AG09319 (cell line): Measurements from ENCODE around the gene NRP1.
"Not testable (repeated sequence)": the region's sequence is repeated elsewhere in the genome, so short reads cannot be mapped to it uniquely, and the experiment has no call there.

ENCODE experiments used
- DNase-seq: peaks from one replicate; pipeline ENCODE4 v3.0.0-alpha.2; 2010; ENCODE audit warnings: low read depth; ENCODE audit errors: extremely low read depth
- TF ChIP-seq, protein P1 (sequence below): IDR thresholded peaks from 2 replicates; pipeline ENCODE4 v1.5.1; 2011; ENCODE audit warnings: low read depth, mild to moderate bottlenecking, inconsistent platforms, low read length, moderate library complexity

NRP1 gene

GRCh38 chr10:33334153-33334804 is at the start of gene NRP1:
TSS of gene NRP1 (minus strand) at chr10:33334667. CDS start at chr10:33334382, 285 bp downstream.
- TF ChIP-seq, protein P1, sequence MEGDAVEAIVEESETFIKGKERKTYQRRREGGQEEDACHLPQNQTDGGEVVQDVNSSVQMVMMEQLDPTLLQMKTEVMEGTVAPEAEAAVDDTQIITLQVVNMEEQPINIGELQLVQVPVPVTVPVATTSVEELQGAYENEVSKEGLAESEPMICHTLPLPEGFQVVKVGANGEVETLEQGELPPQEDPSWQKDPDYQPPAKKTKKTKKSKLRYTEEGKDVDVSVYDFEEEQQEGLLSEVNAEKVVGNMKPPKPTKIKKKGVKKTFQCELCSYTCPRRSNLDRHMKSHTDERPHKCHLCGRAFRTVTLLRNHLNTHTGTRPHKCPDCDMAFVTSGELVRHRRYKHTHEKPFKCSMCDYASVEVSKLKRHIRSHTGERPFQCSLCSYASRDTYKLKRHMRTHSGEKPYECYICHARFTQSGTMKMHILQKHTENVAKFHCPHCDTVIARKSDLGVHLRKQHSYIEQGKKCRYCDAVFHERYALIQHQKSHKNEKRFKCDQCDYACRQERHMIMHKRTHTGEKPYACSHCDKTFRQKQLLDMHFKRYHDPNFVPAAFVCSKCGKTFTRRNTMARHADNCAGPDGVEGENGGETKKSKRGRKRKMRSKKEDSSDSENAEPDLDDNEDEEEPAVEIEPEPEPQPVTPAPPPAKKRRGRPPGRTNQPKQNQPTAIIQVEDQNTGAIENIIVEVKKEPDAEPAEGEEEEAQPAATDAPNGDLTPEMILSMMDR = no peak
- DNase-seq = no peak

- not testable (repeated sequence) for DNase-seq
Observed at GRCh38 chr10:33384201-33384600, 49.7 kb upstream of the NRP1 start.

DNA sequence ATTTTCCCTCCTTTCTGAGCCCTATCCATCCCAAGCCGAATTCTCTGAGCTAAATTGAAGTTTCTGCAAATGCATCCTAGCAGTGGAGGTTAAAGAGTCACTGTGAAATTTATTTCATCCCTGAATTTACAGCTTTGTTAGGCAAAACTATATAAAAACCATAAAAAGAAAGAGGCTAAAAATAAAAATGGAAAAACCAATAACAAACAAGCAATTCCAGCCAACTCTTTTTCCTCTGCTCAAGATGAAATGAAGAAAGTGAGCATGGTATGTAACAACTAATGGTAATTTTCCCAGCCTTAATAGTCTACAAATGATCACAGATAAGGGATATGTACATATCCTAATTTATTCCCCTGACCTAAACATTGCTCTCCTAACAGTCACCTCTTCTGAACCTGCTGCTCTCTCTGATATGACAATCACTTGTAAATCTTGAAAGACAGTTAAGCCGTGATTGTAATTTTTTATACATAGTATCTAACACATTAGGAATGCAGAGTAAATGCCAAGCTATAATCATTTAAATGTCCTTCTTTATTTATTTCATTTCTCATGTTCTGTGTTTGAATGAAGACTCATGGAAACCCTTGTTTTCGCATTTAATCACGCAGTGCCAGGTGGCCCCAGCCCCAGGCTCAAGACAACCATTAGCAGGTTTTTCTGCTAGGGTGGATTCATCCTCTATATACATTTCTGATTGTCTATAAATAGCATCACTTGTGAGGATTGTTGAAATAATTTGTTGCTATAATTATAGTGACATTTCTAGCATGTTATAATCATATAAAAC is 48.6 kb upstream of the NRP1 start:
- TF ChIP-seq, protein P1 = no peak
- DNase-seq = no peak

DNA sequence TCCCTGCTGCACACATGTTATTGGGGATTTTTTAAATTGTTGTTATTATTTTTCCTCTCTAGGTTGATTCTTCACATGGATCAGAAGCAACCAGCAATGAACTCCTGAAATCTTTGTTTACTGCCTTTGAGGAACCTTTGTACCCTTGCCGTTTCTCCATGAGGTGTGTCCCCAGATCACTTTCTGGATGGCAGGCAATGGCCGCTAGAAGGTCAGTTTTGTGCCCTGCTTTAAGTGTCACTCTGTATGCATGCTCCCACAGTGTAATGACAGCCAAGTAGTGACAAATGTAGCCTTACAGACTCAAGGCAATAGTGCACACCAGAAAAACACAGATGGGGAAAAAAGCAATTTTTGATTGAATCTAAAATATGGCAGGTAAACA is 47.7 kb upstream of the NRP1 start:
- DNase-seq = no peak
- TF ChIP-seq, protein P1 = no peak

GRCh38 chr10:33381451-33382215 is 47.2 kb upstream of the NRP1 start:
- DNase-seq = peak; percentile 95
- TF ChIP-seq, protein P1 = no peak

DNA sequence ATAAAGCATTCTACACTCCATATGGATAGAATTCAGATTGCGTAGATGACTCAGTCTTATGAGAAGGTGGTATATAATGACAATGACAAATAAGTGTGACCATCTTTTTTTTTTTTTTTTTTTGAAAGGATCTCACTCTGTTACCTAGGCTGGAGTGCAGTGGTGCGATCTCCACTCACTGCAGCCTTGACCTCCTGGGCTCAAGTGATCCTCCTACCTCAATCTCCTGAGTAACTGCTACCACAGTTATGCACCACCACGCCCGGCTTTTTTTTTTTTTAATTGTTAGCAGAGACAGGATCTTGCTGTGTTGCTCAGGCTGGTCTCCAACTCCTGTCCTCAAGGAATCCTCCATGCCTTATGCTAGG is 43.2 kb upstream of the NRP1 start:
- TF ChIP-seq, protein P1 = no peak
- DNase-seq = peak; percentile 36

DNA sequence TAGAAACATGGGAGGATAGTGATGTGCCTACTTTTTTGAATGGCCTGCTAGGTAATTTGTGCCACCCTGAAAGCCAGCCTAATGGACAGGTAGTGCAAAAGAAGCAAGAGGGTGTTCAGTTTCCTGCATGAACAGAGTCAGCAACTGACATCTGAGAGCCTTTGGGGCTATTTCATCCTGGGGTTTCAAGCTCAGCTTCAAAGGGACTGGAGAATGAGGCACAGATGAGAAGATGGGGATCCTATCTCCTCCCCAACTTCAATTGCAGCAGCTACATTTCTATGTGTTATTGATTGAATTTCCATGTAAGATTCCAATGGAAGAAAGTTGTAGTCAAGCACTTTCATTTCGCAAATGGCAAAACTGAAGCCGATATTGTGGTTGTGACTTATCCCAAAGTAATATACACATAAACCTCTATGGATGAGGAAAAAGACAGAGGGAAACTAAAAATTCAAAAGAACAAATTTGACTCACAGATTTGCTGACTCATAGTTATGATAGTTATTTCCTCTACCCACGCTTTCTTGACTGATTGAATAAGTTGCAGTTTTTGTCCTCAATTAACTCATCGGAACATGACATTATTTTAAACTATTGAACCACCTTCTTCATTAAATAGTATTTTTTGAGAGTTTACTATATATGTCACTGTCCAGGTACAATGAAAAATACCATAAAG is 42.6 kb upstream of the NRP1 start:
- DNase-seq = no peak
- TF ChIP-seq, protein P1 = no peak
